Activated CD8-positive, alpha-beta T cell treated with anti-CD3 and anti-CD28 coated beads, Interleukin-2, amount 10 ng/mL, durations not matched to agents 7 days and 5 days (primary cell): Measurements from ENCODE around the gene ADCYAP1R1. TPM values are rescaled to one million over a fixed set of nuclear protein-coding genes. Genes with fewer than 3 reads are reported as not detected.
"Not testable (repeated sequence)": the region's sequence is repeated elsewhere in the genome, so short reads cannot be mapped to it uniquely, and the experiment has no call there.

ENCODE experiments used
- ATAC-seq: fragments of 150-1000 bp; cut with Tn5 transposase; one replicate; pipeline ENCODE4 v1.10.0; 2021; ENCODE audit warnings: moderate library complexity
- CTCF ChIA-PET: fragments of 350-600 bp; sonication (Branson Sonifier 250); formaldehyde crosslinking; loops from one replicate; lab custom pipeline; 2021; ENCODE audit warnings: antibody characterized with exemption; lab: Charles Lee
- POLR2A ChIA-PET: fragments of 350-600 bp; sonication (Branson Sonifier 250); formaldehyde crosslinking; loops from one replicate; lab custom pipeline; 2021; ENCODE audit warnings: antibody characterized with exemption; lab: Charles Lee
- DNase-seq: peaks from one replicate; pipeline ENCODE4 v3.0.0-alpha.2; 2020
- H3K27ac Mint-ChIP-seq: one replicate; pipeline ENCODE4 v1.8.0; 2021; ENCODE audit warnings: mild to moderate bottlenecking, mixed read lengths
- H3K27me3 Mint-ChIP-seq: one replicate; pipeline ENCODE4 v1.8.0; 2021; ENCODE audit warnings: low read depth, mixed read lengths
- H3K36me3 Mint-ChIP-seq: one replicate; pipeline ENCODE4 v1.8.0; 2021; ENCODE audit warnings: low read depth, mixed read lengths
- H3K4me1 Mint-ChIP-seq: one replicate; pipeline ENCODE4 v1.8.0; 2021; ENCODE audit warnings: low read depth, mixed read lengths
- H3K4me3 Mint-ChIP-seq: one replicate; pipeline ENCODE4 v1.8.0; 2021; ENCODE audit warnings: mild to moderate bottlenecking, mixed read lengths
- H3K9me3 Mint-ChIP-seq: one replicate; pipeline ENCODE4 v1.8.0; 2022; ENCODE audit warnings: mixed read lengths; ENCODE audit not compliant: insufficient read depth
- total RNA-seq, 2 experiments: library from RNA; stranded (reverse); gene quantifications; one replicate each; pipeline ENCODE4 v1.2.3, GENCODE V29; 2021

ADCYAP1R1 gene
- total RNA-seq, 2 experiments from 2014 or later = not detected

- ChIA-PET POLR2A (no interaction called here), CTCF (interaction anchor here (1.4 to 3.5 kb wide), 2 partner anchors 10 to 11 kb away, joined by 3 to 10 read pairs; no protein-coding TSS in a partner anchor)
- DNase-seq = no peak
- Mint-ChIP-seq H3K4me1 (no peaks in the 10 kb centered on the region), H3K9me3 (peaks cover 4% of the 10 kb centered on the region), H3K4me3 (no peak overlapping the region), H3K36me3 (no peaks in the 10 kb centered on the region), H3K27ac (no peak overlapping the region), H3K27me3 (peaks cover 11% of the 10 kb centered on the region)
- ATAC-seq = no peak
Observed at GRCh38 chr7:31145339-31145738, 93.2 kb downstream of the ADCYAP1R1 start.

DNA sequence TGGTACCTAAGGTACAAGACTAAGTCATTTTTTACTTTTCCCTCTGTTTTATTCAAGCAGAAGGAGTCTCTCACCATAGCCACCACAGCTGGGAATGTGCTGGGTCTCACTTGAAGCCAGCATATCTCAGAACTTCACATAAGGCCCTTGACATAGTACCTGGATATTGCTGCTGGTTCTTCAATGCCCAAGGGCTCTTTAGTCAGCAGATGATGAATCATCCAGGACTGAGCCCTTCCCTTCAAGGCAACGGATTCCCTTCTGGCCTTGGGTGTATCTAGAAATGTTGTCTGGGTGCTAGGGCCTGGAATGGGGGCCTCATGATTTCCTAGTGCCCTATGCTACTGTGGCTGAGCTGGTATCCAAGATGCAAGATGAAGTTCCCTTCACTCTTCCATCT lies 93.9 kb downstream of the ADCYAP1R1 start:
- ATAC-seq (no peak), DNase-seq (no peak)
- no peaks in the 10 kb centered on the region for H3K36me3 Mint-ChIP-seq
- H3K27ac Mint-ChIP-seq = no peak overlapping the region
- no peak overlapping the region for H3K4me3 Mint-ChIP-seq
- no peaks in the 10 kb centered on the region for H3K4me1 Mint-ChIP-seq
- ChIA-PET CTCF (interaction anchor here (1.4 to 3.5 kb wide), 2 partner anchors 10 to 12 kb away, joined by 3 to 10 read pairs; no protein-coding TSS in a partner anchor), POLR2A (no interaction called here)
- H3K9me3 Mint-ChIP-seq = peaks cover 4% of the 10 kb centered on the region
- peaks cover 9% of the 10 kb centered on the region for H3K27me3 Mint-ChIP-seq

- peaks cover 4% of the 10 kb centered on the region for H3K9me3 Mint-ChIP-seq
- no peak overlapping the region for H3K27ac Mint-ChIP-seq
- no peak for ATAC-seq
- ChIA-PET POLR2A (no interaction called here), CTCF (interaction anchor here (1.4 to 3.5 kb wide), 2 partner anchors 11 to 12 kb away, joined by 3 to 10 read pairs; no protein-coding TSS in a partner anchor)
- DNase-seq = no peak
- H3K4me3 Mint-ChIP-seq = no peak overlapping the region
- no peaks in the 10 kb centered on the region for H3K36me3 Mint-ChIP-seq
- no peaks in the 10 kb centered on the region for H3K4me1 Mint-ChIP-seq
- H3K27me3 Mint-ChIP-seq = peaks cover 9% of the 10 kb centered on the region
Observed at GRCh38 chr7:31146538-31146937, 94.4 kb downstream of the ADCYAP1R1 start.

DNA sequence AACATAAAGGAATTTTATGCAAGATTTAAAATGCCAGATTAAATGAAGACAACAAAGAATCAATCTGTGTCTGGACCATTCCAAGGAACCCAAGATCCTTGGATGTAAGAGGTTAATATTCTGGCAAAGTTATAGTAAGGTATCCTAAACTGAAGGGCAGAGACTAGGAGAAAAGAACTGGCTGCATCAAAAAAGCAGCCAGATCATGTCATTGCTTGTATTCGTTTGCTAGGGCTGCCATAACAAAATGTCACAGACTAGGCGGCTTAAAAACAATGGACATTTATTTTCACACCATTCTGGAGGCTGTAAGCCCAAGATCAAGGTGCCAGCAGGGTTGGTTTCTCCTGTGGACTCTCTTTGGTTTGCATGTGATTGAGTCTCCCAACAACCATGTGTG lies 99.7 kb downstream of the ADCYAP1R1 start:
- ATAC-seq = no peak
- POLR2A ChIA-PET = no interaction called here
- CTCF ChIA-PET = no interaction called here
- H3K27me3 Mint-ChIP-seq = peaks cover 3% of the 10 kb centered on the region
- no peaks in the 10 kb centered on the region for H3K4me1 Mint-ChIP-seq
- H3K27ac Mint-ChIP-seq = no peak overlapping the region
- no peak overlapping the region for H3K4me3 Mint-ChIP-seq
- H3K9me3 Mint-ChIP-seq = no peaks in the 10 kb centered on the region
- no peaks in the 10 kb centered on the region for H3K36me3 Mint-ChIP-seq
- DNase-seq = no peak

- H3K36me3 Mint-ChIP-seq, H3K27me3 Mint-ChIP-seq, H3K4me3 Mint-ChIP-seq, H3K27ac Mint-ChIP-seq, ATAC-seq, CTCF ChIA-PET, H3K9me3 Mint-ChIP-seq, H3K4me1 Mint-ChIP-seq, DNase-seq, POLR2A ChIA-PET: not testable (repeated sequence)
Observed at GRCh38 chr7:31153318-31153717, 101.2 kb downstream of the ADCYAP1R1 start.

GRCh38 chr7:31160941-31161340 lies 108.8 kb downstream of the ADCYAP1R1 start:
- no peak overlapping the region for H3K4me3 Mint-ChIP-seq
- H3K36me3 Mint-ChIP-seq = no peaks in the 10 kb centered on the region
- POLR2A ChIA-PET = interaction anchor here (0.7 kb wide), 1 partner anchor 1256 kb away, joined by 3 read pairs; no protein-coding TSS in a partner anchor
- ATAC-seq = no peak
- H3K27me3 Mint-ChIP-seq = no peaks in the 10 kb centered on the region
- DNase-seq = no peak
- no peak overlapping the region for H3K27ac Mint-ChIP-seq
- no peaks in the 10 kb centered on the region for H3K9me3 Mint-ChIP-seq
- CTCF ChIA-PET = no interaction called here
- no peaks in the 10 kb centered on the region for H3K4me1 Mint-ChIP-seq

Other genes with a start within 250 kb of the ADCYAP1R1 start
- under 1 TPM in 1 of 2 experiments, not detected in 1; 0.23 TPM for gene AQP1, start 140.5 kb upstream of the ADCYAP1R1 start, total RNA-seq
- gene GHRHR, start 88.4 kb upstream of the ADCYAP1R1 start, total RNA-seq = not detected